ENCODE measurements around the gene PGBD5. TPM values are rescaled to one million over a fixed set of nuclear protein-coding genes. Genes with fewer than 3 reads are reported as not detected.

The PGBD5 gene
- total RNA-seq, 1 donor from 2014 or later, result 16.2 TPM

- no peak for TF ChIP-seq CTCF (IDR thresholded peaks at IDR 0.05; ENCODE audit: unreplicated experiment)
- H3K4me3 Mint-ChIP-seq (ENCODE audit: low read depth), result no peak overlapping the region
- peaks cover 7% of the 10 kb centered on the region for H3K4me1 Mint-ChIP-seq (ENCODE audit: low read depth)
- no peak for DNase-seq (ENCODE audit: low spot score, unreplicated experiment)
- H3K36me3 Mint-ChIP-seq (ENCODE audit: insufficient read depth), result peaks cover 12% of the 10 kb centered on the region
- H3K9me3 Mint-ChIP-seq (ENCODE audit: low read depth), result peaks cover 11% of the 10 kb centered on the region
- H3K27me3 Mint-ChIP-seq, result no peaks in the 10 kb centered on the region
- H3K27ac Mint-ChIP-seq, result no peak overlapping the region
Observed at GRCh38 chr1:230377324-230377723, 48.8 kb downstream of the PGBD5 start.

DNA sequence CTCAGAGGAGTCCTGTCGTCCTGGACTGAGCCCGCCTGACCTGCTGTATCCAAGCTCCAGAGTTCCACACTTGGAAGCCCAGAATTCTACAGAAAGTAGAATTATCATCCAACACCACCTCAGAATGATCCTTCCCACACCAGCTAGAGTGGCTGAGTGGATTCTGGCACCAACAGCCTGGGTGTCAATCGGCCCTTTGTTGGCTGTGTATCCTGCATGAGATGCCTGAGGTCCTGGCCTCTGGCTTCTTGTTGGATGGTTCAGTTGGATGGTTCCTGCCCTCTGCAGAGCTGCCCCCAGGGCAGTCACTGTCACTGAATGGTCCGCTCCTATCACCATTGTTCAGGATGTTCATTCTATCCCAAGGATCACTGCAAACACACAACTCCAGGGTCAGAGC, 49.8 kb downstream of the PGBD5 start:
- no peak for DNase-seq (ENCODE audit: low spot score, unreplicated experiment)
- H3K27ac Mint-ChIP-seq, result no peak overlapping the region
- no peak overlapping the region for H3K4me3 Mint-ChIP-seq (ENCODE audit: low read depth)
- H3K27me3 Mint-ChIP-seq, result no peaks in the 10 kb centered on the region
- no peaks in the 10 kb centered on the region for H3K4me1 Mint-ChIP-seq (ENCODE audit: low read depth)
- peaks cover 11% of the 10 kb centered on the region for H3K9me3 Mint-ChIP-seq (ENCODE audit: low read depth)
- peaks cover 10% of the 10 kb centered on the region for H3K36me3 Mint-ChIP-seq (ENCODE audit: insufficient read depth)
- TF ChIP-seq CTCF (IDR thresholded peaks at IDR 0.05; ENCODE audit: unreplicated experiment), result no peak

DNA sequence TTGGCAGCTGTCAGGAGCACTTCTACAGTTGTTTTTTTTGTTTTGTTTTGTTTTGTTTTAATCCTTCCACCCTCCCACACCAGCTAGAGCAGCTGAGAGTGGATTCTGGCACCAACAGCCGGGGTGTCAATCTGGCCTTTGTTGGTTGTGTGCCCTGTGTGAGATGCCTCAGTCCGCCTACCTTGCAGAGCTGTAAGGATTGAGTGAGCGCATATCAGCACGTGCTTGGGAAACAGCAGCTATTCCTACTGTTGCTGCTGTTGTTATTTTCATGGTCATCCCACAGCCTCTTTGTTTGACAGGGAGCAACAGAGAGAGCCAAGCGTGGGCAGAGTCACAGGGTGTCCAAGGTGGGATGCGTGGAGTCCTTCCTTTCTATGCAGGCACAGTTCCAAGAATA, 50.4 kb downstream of the PGBD5 start:
- no peak for TF ChIP-seq CTCF (IDR thresholded peaks at IDR 0.05; ENCODE audit: unreplicated experiment)
- H3K9me3 Mint-ChIP-seq (ENCODE audit: low read depth), result peaks cover 11% of the 10 kb centered on the region
- no peaks in the 10 kb centered on the region for H3K4me1 Mint-ChIP-seq (ENCODE audit: low read depth)
- no peak overlapping the region for H3K4me3 Mint-ChIP-seq (ENCODE audit: low read depth)
- H3K36me3 Mint-ChIP-seq (ENCODE audit: insufficient read depth), result peaks cover 10% of the 10 kb centered on the region
- DNase-seq (ENCODE audit: low spot score, unreplicated experiment), result no peak
- H3K27ac Mint-ChIP-seq, result no peak overlapping the region
- no peaks in the 10 kb centered on the region for H3K27me3 Mint-ChIP-seq

DNA sequence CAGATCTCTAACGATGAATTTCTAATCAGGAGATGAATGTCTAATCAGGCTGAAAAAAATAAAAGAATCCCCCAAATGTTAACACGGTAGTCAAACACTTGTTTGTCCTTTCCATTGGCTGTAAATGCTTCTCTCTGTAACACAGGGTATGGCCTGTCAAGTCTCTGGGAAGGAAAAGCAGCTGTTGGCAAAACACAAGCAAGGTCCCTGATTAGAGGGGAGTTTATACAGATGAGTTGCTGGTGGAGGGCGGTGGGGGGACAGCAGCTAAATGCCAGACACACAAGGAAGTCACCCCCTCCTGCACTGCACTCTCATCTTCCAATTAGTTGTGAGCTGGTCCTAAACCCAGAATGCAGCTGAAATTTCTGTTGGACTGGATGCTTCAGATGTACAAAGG, 51.0 kb downstream of the PGBD5 start:
- Mint-ChIP-seq H3K27me3 (no peaks in the 10 kb centered on the region), H3K9me3 (ENCODE audit: low read depth) (peaks cover 11% of the 10 kb centered on the region), H3K4me3 (ENCODE audit: low read depth) (no peak overlapping the region), H3K36me3 (ENCODE audit: insufficient read depth) (peaks cover 10% of the 10 kb centered on the region), H3K27ac (no peak overlapping the region), H3K4me1 (ENCODE audit: low read depth) (no peaks in the 10 kb centered on the region)
- TF ChIP-seq CTCF (IDR thresholded peaks at IDR 0.05; ENCODE audit: unreplicated experiment), result no peak
- DNase-seq (ENCODE audit: low spot score, unreplicated experiment), result no peak

DNA sequence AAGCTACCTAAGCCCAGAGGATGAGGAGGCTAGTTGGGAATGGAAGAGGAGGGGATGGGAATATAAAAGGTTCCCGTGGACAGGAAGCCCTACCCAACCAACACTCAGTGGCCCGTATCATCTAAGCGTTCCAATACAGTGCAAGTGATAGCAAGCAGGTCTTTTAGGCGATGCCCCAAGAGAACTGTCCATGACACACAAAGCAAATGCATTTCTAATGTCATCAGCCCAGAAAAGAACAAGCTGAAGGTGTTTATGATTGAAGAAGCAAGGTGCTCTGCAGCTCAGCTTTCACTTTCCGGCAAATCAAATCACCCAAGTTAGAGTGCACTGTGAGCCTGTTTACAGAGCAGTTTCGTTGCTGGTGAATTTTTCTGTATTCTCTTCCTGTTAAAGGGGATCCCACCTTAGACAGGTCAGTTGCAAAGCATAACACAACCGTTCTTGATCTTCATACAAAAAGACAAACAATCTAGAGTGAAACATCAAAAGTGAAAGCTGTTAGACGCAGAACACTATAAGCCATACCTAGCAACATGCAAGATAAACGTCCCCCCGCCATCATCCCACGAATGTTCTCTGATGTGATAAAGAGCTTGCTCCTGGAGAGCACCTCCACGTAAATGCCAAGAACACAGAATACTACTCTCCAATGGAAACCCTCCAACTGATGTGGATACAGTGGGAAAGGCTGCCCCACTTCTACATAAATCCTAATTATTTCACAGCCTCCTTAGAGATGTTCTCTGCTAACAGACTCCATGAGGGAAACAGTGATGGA, 54.0 kb downstream of the PGBD5 start:
- TF ChIP-seq CTCF (IDR thresholded peaks at IDR 0.05; ENCODE audit: unreplicated experiment), result no peak
- Mint-ChIP-seq H3K27me3 (no peaks in the 10 kb centered on the region), H3K27ac (no peak overlapping the region), H3K4me1 (ENCODE audit: low read depth) (no peaks in the 10 kb centered on the region), H3K9me3 (ENCODE audit: low read depth) (no peaks in the 10 kb centered on the region), H3K4me3 (ENCODE audit: low read depth) (no peak overlapping the region), H3K36me3 (ENCODE audit: insufficient read depth) (no peaks in the 10 kb centered on the region)
- DNase-seq (ENCODE audit: low spot score, unreplicated experiment), result no peak
